H9 (cell line): Measurements from ENCODE around the gene CERK. TPM values are rescaled to one million over a fixed set of nuclear protein-coding genes. Genes with fewer than 3 reads are reported as not detected.

Experiments
- DNase-seq: peaks from one replicate; pipeline ENCODE4 v3.0.0-alpha.2; 2017
- H2AFZ ChIP-seq: one replicate; pipeline ENCODE4 v1.6.1; 2013; ENCODE audit warnings: mild to moderate bottlenecking, low read length, control low read depth, moderate library complexity
- H2AK5ac ChIP-seq: 2 replicates; pipeline ENCODE4 v1.6.1; 2013; ENCODE audit warnings: low read length, control low read depth, mixed read lengths; ENCODE audit not compliant: insufficient read length
- H2BK120ac ChIP-seq: one replicate; pipeline ENCODE4 v1.6.1; 2013; ENCODE audit warnings: low read depth, mild to moderate bottlenecking, low read length, control low read depth, inconsistent platforms; ENCODE audit not compliant: poor library complexity, severe bottlenecking
- H2BK12ac ChIP-seq: 2 replicates; pipeline ENCODE4 v1.6.1; 2013; ENCODE audit warnings: low read length, control low read depth, mixed read lengths, low read depth; ENCODE audit not compliant: insufficient read length
- H2BK15ac ChIP-seq: 2 replicates; pipeline ENCODE4 v1.6.1; 2013; ENCODE audit warnings: low read depth, low read length, control low read depth
- H2BK20ac ChIP-seq: one replicate; pipeline ENCODE4 v1.6.1; 2013; ENCODE audit warnings: low read depth, mild to moderate bottlenecking, low read length, control low read depth, inconsistent platforms; ENCODE audit not compliant: poor library complexity, severe bottlenecking
- H2BK5ac ChIP-seq: 2 replicates; pipeline ENCODE4 v1.6.1; 2013; ENCODE audit warnings: low read length, control low read depth, mixed read lengths; ENCODE audit not compliant: insufficient read length
- H3K14ac ChIP-seq: 2 replicates; pipeline ENCODE4 v1.6.1; 2013; ENCODE audit warnings: low read length, control low read depth; ENCODE audit not compliant: insufficient read depth
- H3K18ac ChIP-seq: 2 replicates; pipeline ENCODE4 v1.6.1; 2013; ENCODE audit warnings: low read depth, mild to moderate bottlenecking, mixed read lengths, low read length, control low read depth; ENCODE audit not compliant: insufficient read length
- H3K23ac ChIP-seq: 2 replicates; pipeline ENCODE4 v1.6.1; 2013; ENCODE audit warnings: low read length, control low read depth, mixed read lengths, low read depth; ENCODE audit not compliant: insufficient read length
- H3K23me2 ChIP-seq: 2 replicates; pipeline ENCODE4 v1.6.1; 2013; ENCODE audit warnings: low read depth, mild to moderate bottlenecking, mixed read lengths, low read length, control low read depth; ENCODE audit not compliant: insufficient read length, poor library complexity, severe bottlenecking
- H3K27ac ChIP-seq: 2 replicates; pipeline ENCODE4 v1.5.1; 2013; ENCODE audit warnings: low read length, control low read depth, mixed read lengths, low read depth; ENCODE audit not compliant: insufficient read length
- H3K27me3 ChIP-seq: 2 replicates; pipeline ENCODE4 v1.6.1; 2013; ENCODE audit warnings: low read length, control low read depth, inconsistent platforms; ENCODE audit not compliant: insufficient read depth
- H3K4ac ChIP-seq: 2 replicates; pipeline ENCODE4 v1.6.1; 2013; ENCODE audit warnings: low read depth, mild to moderate bottlenecking, control low read depth, inconsistent platforms, low read length, moderate library complexity
- H3K4me1 ChIP-seq: 2 replicates; pipeline ENCODE4 v1.6.1; 2013; ENCODE audit warnings: low read length, control low read depth, inconsistent platforms; ENCODE audit not compliant: insufficient read depth
- H3K4me2 ChIP-seq: 2 replicates; pipeline ENCODE4 v1.6.1; 2013; ENCODE audit warnings: low read length, control low read depth, mixed read lengths; ENCODE audit not compliant: insufficient read length, insufficient read depth
- H3K56ac ChIP-seq: 2 replicates; pipeline ENCODE4 v1.6.1; 2013; ENCODE audit warnings: low read depth, mild to moderate bottlenecking, mixed read lengths, low read length, control low read depth; ENCODE audit not compliant: insufficient read length
- H3K79me1 ChIP-seq: 2 replicates; pipeline ENCODE4 v1.6.1; 2013; ENCODE audit warnings: low read depth, mild to moderate bottlenecking, moderate library complexity, low read length, control low read depth, inconsistent platforms; ENCODE audit not compliant: insufficient read depth, poor library complexity, severe bottlenecking
- H3K79me2 ChIP-seq: 2 replicates; pipeline ENCODE4 v1.6.1; 2013; ENCODE audit warnings: low read length, control low read depth, inconsistent platforms; ENCODE audit not compliant: insufficient read depth
- H3K9ac ChIP-seq: 2 replicates; pipeline ENCODE4 v1.6.1; 2013; ENCODE audit warnings: low read length, control low read depth, mixed read lengths; ENCODE audit not compliant: insufficient read length; ENCODE audit errors: extremely low read depth
- H3K9me3 ChIP-seq: one replicate; pipeline ENCODE4 v1.6.1; 2013; ENCODE audit warnings: low read depth, low read length, inconsistent platforms; ENCODE audit not compliant: control insufficient read depth
- H3T11ph ChIP-seq: one replicate; pipeline ENCODE4 v1.6.1; 2013; ENCODE audit warnings: mild to moderate bottlenecking, low read length, control low read depth, inconsistent platforms
- H4K20me1 ChIP-seq: one replicate; pipeline ENCODE4 v1.6.1; 2013; ENCODE audit not compliant: control insufficient read depth, insufficient read length, insufficient read depth
- H4K5ac ChIP-seq: 2 replicates; pipeline ENCODE4 v1.6.1; 2013; ENCODE audit warnings: low read depth, mild to moderate bottlenecking, mixed read lengths, low read length, control low read depth; ENCODE audit not compliant: insufficient read length
- H4K8ac ChIP-seq: replicated peaks from 2 replicates; pipeline ENCODE4 v1.6.1; 2013; ENCODE audit warnings: low read length, control low read depth, mixed read lengths, low read depth; ENCODE audit not compliant: insufficient read length
- H4K91ac ChIP-seq: 2 replicates; pipeline ENCODE4 v1.6.1; 2013; ENCODE audit warnings: low read depth, mild to moderate bottlenecking, moderate library complexity, mixed read lengths, low read length, control low read depth; ENCODE audit not compliant: insufficient read length
- H3K27ac Mint-ChIP-seq, 3 experiments: 2 replicates in 2 of 3; 3 replicates in 1 of 3; pipeline ENCODE4 v1.8.0; 2020 to 2021; ENCODE audit warnings: mixed read lengths in 3 of 3, mild to moderate bottlenecking in 1 of 3, moderate library complexity in 1 of 3
- H3K27me3 Mint-ChIP-seq: 2 replicates; pipeline ENCODE4 v1.8.0; 2021; ENCODE audit warnings: low read depth, mild to moderate bottlenecking, moderate library complexity, mixed read lengths
- H3K36me3 Mint-ChIP-seq, 3 experiments: 2 replicates in 2 of 3; 3 replicates in 1 of 3; pipeline ENCODE4 v1.8.0; 2020 to 2021; ENCODE audit warnings: low read depth in 3 of 3, mixed read lengths in 3 of 3; ENCODE audit not compliant: insufficient read depth in 1 of 3
- H3K4me1 Mint-ChIP-seq, 2 experiments: 2 replicates each; pipeline ENCODE4 v1.8.0; 2020; ENCODE audit warnings: mixed read lengths in 2 of 2
- H3K4me3 Mint-ChIP-seq, 2 experiments: 2 replicates in 1 of 2; 3 replicates in 1 of 2; pipeline ENCODE4 v1.8.0; 2020 to 2021; ENCODE audit warnings: mild to moderate bottlenecking in 2 of 2, mixed read lengths in 2 of 2, moderate library complexity in 1 of 2
- H3K9me3 Mint-ChIP-seq, 2 experiments: 2 replicates in 1 of 2; 3 replicates in 1 of 2; pipeline ENCODE4 v1.8.0; 2020; ENCODE audit warnings: mild to moderate bottlenecking in 2 of 2, mixed read lengths in 2 of 2, moderate library complexity in 1 of 2
- WGBS: extraction: QIAGEN DNeasy Blood & Tissue Kit; methylation state at CpG from one replicate; pipeline ENCODE4 v1.1.7; 2013; ENCODE audit warnings: missing lambda C conversion rate, low lambda C conversion rate, mixed read lengths; ENCODE audit not compliant: insufficient read length; ENCODE audit errors: extremely low coverage; 5-methylcytosine and 5-hydroxymethylcytosine counted together
- total RNA-seq: library from RNA; stranded (reverse); gene quantifications from 2 replicates; pipeline ENCODE4 v1.2.1, GENCODE V29; 2021
- TF ChIP-seq, protein P1 (sequence below): fragments of 200-600 bp; sonication (generic); conservative IDR thresholded peaks from 3 replicates; pipeline ENCODE4 v1.8.0; 2021; ENCODE audit warnings: antibody characterized with exemption, mild to moderate bottlenecking

Gene CERK
- total RNA-seq, 1 experiment from 2014 or later: 47.1 TPM

DNA sequence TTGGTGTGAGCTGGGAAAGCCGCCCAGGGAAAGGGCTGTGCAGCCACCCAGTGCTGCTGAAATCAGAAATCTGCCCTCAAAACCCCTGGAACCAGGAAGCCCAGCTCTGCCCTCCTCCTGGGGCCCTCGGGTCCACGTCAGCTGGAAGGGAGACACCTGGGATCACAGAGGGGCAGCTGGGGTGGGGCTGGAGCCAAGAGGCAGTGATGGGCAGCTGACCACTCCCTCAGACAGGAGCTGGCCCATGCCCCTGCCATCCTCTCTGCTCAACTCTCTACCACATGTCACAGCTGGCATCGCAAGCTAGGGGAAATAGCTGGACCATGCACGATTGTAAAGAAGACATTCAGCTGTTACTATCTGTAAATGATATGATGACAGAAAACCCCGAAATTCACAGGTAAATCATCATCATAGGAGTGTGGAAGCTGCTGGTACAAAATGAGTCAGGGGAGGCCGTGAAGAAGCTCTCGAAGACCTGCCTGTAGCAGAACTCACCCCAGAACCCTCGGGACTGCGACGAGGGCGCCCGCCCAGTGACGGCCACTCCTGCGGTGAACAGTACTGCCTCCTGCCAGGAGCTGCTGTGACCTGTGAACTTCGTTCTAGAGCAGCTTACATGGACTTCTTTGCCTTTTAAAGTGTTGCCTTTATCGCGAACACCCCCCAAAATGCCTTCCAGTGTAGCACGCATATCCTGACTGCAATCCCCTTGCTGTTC, 55.9 kb downstream of the CERK start:
- Histone ChIP-seq H3K4me2 (no peak overlapping the region), H2BK12ac (no peak overlapping the region), H3K9ac (no peak overlapping the region), H3K9me3 (no peaks in the 10 kb centered on the region), H3K14ac (no peak overlapping the region), H2BK120ac (no peak overlapping the region), H3K79me2 (no peaks in the 10 kb centered on the region), H2BK20ac (no peak overlapping the region), H2AK5ac (no peak overlapping the region), H3K4ac (no peak overlapping the region), H2AFZ (no peak overlapping the region), H3K23me2 (no peaks in the 10 kb centered on the region), H4K5ac (no peak overlapping the region), H3K79me1 (no peaks in the 10 kb centered on the region), H4K8ac (no peak overlapping the region), H2BK5ac (no peak overlapping the region), H2BK15ac (no peak overlapping the region), H3T11ph (no peak overlapping the region), H4K20me1 (no peaks in the 10 kb centered on the region), H3K27me3 (no peaks in the 10 kb centered on the region), H3K23ac (no peak overlapping the region), H3K18ac (no peak overlapping the region), H3K27ac (no peak overlapping the region), H4K91ac (no peak overlapping the region), H3K56ac (no peak overlapping the region), H3K4me1 (no peaks in the 10 kb centered on the region; the same call in 1 of the 2 replicates)
- Mint-ChIP-seq H3K27ac (no peak overlapping the region), H3K4me3 (no peak overlapping the region), H3K36me3 (peaks cover 4 to 16% (median 15%) of the 10 kb centered on the region in 3 experiments; a peak in 5 of 7 replicates), H3K9me3 (no peaks in the 10 kb centered on the region), H3K27me3 (no peaks in the 10 kb centered on the region), H3K4me1 (peaks cover 3 to 8% of the 10 kb centered on the region in 2 experiments; a peak in 2 of 4 replicates)
- no CpG with 5 or more reads among the region's 19 CpGs for WGBS
- no peak for DNase-seq
- TF ChIP-seq, protein P1, sequence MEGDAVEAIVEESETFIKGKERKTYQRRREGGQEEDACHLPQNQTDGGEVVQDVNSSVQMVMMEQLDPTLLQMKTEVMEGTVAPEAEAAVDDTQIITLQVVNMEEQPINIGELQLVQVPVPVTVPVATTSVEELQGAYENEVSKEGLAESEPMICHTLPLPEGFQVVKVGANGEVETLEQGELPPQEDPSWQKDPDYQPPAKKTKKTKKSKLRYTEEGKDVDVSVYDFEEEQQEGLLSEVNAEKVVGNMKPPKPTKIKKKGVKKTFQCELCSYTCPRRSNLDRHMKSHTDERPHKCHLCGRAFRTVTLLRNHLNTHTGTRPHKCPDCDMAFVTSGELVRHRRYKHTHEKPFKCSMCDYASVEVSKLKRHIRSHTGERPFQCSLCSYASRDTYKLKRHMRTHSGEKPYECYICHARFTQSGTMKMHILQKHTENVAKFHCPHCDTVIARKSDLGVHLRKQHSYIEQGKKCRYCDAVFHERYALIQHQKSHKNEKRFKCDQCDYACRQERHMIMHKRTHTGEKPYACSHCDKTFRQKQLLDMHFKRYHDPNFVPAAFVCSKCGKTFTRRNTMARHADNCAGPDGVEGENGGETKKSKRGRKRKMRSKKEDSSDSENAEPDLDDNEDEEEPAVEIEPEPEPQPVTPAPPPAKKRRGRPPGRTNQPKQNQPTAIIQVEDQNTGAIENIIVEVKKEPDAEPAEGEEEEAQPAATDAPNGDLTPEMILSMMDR: no peak
